Cerebellar cortex (tissue), 1 donor: Measurements from ENCODE around the gene KIAA1755.

Source experiments
- DNase-seq: peaks from one replicate; pipeline ENCODE4 v3.0.0-alpha.2; 2015; ENCODE audit warnings: low spot score

Gene KIAA1755, protein sequence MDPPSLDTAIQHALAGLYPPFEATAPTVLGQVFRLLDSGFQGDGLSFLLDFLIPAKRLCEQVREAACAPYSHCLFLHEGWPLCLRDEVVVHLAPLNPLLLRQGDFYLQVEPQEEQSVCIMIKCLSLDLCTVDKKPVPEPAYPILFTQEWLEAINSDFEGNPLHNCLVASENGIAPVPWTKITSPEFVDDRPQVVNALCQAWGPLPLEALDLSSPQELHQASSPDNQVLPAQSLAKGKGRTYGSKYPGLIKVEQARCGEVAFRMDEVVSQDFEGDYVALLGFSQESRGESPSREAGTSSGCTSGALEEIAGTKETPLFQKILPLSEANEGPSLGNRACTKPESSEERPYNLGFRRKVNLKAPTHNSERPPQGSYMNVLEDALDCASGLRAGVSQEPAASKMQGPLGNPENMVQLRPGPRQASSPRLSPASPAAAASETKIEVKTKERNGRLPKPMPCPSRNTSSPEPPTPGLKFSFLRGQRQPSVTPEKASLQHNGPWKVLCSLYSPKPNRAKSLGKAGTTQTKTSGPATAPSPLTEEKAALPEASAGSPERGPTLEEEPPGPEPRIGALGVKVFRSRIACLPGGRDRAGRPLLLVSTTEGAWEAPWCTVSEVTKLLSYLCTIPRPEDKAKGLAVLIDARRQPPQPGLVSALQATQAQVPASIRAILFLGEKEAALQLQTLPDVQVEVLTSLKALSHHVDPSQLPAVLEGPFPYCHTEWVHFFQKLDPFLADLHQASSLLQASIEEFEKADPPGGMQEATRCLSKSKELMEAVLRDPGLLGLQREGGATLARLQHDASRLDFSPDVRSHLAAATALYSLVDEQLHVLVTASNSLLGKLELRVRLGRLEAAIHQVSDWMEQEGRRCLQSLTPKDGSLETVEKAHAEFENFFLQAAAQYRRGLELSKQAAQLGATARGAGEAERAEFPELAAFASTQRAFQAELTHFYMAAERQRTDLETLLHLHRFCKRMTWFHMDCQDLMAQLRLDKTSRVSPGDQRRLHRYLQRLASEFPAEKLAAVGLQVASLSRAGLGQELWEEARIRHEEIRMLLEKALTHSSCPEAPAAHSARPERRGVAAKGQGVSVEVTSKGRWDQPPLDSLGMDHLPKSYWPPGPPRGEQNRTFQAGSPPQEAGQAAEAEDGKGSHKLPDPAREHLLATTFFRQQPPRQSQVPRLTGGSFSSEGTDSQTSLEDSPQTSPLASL

GRCh38 chr20:38260378-38261053 is at the start of gene KIAA1755:
TSS of gene KIAA1755 (minus strand) at chr20:38260735. CDS start at chr20:38260500, 235 bp downstream.
- no peak for DNase-seq

DNA sequence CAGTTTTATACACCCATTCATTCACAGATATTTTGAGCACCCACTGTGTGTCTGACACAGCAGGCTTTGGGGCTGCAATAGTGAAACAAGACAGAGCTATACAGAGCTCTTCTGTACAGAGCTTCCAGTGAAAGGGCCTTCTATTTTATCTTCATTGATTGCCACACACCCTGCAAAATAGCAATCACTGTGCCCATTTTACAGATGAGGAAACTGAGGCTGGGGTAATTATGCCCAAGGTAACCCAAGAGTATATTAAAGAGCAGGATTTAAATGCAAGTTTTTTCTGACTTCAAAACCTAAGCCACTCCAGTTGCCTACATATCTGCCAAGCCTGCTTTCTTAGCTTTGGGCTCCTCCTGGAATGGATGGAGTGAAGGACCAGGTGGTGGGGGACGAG is 47.9 kb upstream of the KIAA1755 start:
- DNase-seq = no peak

DNA sequence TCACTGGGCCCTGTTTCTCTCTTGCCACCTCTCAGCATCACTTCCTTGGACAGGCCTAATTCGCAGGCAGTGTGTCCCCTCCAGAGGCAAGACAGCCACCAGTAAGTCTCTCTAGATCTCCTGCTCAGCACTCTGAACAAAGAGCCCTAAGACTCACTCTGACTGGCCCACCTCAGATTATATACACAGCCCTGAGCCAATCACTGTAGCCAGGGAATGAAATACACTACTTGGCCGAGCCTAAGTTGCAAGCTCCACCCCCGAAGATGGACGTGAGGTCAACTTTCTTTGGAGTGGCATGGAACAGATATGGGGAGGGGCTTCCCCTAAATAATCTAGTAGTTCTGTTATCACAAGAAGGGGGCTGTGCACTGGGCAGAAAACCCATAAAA is 47.5 kb upstream of the KIAA1755 start:
- no peak for DNase-seq

- DNase-seq = no peak
These were observed 47.0 kb upstream of the KIAA1755 start for GRCh38 chr20:38307371-38308046.

- DNase-seq = no peak
These were observed 45.8 kb upstream of the KIAA1755 start for GRCh38 chr20:38306379-38306778.

- no peak for DNase-seq
These were observed 45.0 kb upstream of the KIAA1755 start for GRCh38 chr20:38305541-38305940.

DNA sequence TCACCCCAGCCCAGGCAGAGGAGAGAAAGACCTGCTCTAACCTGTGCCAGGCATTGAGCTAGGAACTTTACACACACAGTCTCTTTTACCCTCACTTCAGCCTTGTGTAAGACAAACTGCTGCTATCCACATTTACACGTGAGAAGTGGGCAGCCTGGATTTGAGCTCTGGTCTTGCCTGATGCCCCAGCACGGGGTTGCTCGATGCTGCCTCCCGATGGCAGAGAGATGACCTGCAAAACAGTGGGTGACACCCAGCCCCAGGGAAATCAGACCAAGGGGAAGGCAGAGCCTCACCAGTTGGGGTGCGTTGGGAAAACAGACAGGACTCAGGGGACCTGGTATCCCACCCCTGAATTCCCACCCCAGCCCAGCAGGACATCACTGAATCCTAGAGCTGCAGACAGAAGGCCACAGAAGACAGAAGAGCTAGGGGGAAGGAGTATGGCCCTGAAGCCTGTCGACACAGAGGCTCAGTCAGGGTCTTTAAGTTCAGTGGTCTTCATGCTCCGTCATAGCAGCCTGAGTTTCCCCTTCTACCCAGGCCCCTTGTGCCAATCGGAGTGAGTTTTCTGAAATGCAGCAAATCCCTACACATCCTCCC is 44.4 kb upstream of the KIAA1755 start:
- DNase-seq = peak; percentile 17

- DNase-seq = no peak
These were observed 43.4 kb upstream of the KIAA1755 start, which contains the start of gene BPI for GRCh38 chr20:38303908-38304379. TSS of gene BPI (plus strand) at chr20:38304156. CDS start at chr20:38304224, 68 bp downstream.

DNA sequence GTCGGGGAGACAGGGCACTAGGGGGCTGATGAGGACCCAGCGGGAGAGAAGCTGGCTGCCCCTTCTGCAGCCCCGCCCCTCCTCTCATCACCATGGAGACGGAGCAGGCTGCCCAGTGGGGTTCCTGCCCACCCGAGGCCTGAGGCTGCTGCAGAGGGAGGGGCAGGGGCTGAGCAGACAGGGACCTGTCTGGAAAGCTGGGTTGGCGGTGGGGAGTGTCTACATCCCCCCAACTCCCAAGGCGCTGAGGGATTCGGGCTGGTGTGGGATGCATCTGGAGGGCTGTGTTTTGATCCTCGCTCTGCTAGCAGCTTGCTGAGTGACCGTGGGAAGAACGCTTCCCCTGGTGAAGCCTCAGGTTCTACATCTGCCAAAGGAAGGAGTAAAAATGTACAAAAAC is 42.3 kb upstream of the KIAA1755 start:
- no peak for DNase-seq

GRCh38 chr20:38301309-38301708 is 40.8 kb upstream of the KIAA1755 start:
- DNase-seq = no peak

- no peak for DNase-seq
These were observed 39.9 kb upstream of the KIAA1755 start for GRCh38 chr20:38300438-38300837.

GRCh38 chr20:38299963-38300362 is 39.4 kb upstream of the KIAA1755 start:
- DNase-seq = no peak

DNA sequence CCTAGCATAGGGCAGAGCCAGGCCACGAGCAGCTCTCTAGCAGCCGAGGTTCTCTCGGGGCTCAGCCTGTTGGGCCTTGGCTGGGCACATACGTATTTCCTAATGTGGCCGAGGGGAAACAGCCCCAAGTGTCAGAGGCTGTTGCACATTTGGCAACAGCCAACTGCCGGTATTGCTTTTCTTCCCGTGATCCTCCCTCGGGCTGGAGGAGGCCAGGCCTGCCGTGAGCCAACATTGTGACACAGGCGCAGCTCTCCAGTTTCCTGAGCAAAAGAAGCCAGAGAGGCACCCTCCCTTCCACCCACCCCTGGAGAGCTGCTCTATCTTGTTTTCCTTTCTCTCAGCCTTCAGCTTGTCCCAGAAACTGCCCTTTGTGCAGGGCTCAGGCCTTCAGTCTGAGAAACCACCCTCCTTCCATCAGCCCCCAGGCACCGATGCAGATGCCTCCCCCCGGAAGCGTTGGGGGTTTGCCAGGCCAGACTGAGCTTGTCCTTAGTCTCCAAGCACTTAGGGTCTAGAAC is 38.3 kb upstream of the KIAA1755 start:
- peak; percentile 3 for DNase-seq

- no peak for DNase-seq
These were observed 37.6 kb upstream of the KIAA1755 start for GRCh38 chr20:38297916-38298674.

DNA sequence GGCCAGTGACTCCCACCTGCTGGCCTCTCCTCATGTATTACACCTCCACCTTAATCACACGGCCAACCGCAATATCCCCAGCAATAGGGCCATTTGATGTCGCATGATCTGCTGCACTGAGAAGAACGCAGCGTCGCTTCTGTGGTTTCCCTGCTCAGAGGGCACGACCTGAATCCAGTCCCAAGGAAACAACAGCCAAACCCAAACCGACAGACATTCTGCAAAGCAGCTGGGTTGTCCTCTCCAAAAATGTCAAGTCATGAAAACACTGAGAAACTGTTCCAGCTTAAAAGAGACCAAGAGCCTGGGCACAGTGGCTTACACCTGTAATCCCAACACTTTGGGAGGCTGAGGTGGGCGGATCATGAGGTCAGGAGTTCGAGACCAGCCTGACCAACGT is 35.9 kb upstream of the KIAA1755 start:
- DNase-seq = no peak

- no peak for DNase-seq
These were observed 35.3 kb upstream of the KIAA1755 start for GRCh38 chr20:38295811-38296210.

GRCh38 chr20:38294076-38294591 is 33.6 kb upstream of the KIAA1755 start:
- DNase-seq = no peak

DNA sequence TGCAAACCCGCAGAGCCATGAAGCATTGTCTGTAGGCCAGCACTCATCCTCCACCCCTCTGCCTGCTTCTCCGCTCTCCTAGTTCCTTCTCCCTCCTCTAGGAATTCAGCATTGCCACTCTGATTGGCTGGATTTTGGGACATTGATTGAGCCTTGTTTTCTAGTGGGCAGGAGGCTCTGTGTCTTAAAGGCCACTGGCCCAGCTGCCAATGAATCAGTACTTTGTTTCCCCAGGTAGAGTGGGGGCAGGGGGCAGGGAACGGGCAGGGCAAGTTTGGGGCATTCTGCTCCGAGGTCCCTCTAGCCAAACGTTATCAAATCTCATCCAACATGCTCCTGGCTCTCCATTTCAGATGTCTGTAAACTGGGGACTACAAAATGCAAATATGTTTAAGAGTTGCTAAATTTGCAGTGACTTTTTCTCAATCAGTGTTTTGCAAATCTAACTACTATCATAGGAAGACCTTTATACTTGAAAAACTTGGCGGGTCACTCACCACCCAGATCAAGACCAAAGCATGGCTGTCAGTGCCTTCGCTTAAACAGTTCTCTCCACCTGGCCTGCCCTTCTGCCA is 33.0 kb upstream of the KIAA1755 start:
- no peak for DNase-seq

GRCh38 chr20:38291966-38292365 is 31.4 kb upstream of the KIAA1755 start:
- DNase-seq = no peak
